Astrocyte of the hippocampus (primary cell): Measurements from ENCODE around the gene SLC17A7.

Source experiments
- DNase-seq: peaks from one replicate; pipeline ENCODE4 v3.0.0; 2011; ENCODE audit warnings: low read depth, low spot score

SLC17A7 gene

DNA sequence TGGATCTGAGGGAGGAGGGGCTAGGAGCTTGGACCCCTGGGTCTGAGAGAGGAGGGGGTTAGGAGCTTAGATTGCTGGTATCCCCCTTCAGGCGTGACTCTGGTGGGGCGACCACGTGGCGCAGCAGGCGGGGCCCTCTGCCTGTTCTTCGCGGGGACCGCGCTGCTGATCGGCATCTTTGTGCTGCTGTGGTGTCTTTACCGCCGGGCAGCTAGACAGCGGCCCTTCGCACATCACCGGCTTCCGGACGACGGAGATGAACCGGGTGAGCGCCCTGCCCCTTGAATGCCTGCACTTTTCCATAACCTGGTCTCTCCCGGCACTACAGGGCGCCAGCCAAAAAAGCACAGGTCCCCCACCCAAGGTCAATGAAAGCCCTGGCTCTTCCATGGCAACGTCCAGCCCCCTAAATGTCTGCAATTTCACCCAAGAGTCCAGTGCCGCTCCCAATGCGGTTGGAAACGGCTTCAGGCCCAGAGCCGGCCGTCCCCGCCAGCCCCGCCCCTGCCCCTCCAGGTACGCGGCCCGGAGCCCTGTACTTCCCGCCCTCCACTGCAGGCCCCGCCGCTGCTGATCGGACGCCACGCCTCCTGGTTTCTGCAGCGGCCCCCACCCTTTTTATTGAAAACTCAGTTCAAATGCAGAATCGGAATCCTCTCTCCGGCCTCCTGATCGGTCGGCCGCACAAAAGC, 13.3 kb downstream of the SLC17A7 start:
- no peak for DNase-seq

DNA sequence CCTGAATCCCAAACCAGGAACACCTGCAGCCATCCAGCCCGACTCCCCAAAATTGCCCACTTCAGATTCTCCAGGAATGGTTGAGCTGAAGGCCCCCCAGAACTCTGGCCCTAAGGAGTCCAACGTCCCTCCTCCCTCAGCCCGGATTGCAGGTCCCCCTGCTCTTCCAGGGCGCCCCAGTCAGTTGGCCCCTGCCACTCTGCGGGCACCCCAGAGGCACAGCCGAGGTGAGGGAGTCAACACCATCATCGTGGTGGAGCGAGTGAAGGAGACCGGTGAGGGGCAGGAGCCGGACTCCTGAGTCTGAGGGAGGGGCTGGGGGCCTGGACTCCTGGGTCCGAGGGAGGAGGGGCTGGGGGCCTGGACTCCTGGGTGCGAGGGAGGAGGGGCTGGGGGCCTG, 14.0 kb downstream of the SLC17A7 start:
- DNase-seq, result no peak

DNA sequence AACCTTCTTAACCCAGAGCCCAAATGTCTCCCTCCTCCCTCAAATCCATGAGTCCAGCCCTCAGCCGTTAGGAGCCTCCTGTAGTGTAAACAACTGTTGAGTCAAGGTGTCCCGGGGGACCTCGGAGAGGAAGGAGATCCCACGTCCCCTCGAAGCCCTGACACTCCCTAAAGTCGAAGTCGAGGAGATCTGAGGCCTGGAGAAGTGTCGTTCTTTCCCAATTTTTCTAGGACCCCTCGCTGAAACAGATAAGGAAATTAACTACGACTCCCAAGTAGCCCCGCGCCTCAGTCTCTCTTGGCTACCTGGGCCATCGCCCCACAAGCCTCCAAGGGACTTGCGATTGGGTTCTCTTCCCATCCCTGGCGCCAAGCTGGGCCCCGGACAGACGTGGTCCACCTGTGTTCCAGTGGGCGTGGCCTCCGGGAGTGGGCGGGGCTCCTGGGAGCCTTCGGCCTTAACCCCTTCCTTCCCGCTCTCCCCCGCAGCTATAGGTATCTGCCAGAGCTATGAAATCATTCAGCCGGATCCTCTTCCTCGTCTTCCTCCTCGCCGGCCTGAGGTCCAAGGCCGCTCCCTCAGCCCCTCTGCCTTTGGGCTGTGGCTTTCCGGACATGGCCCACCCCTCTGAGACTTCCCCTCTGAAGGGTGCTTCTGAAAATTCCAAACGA, 15.3 kb downstream of the SLC17A7 start:
- no peak for DNase-seq

DNA sequence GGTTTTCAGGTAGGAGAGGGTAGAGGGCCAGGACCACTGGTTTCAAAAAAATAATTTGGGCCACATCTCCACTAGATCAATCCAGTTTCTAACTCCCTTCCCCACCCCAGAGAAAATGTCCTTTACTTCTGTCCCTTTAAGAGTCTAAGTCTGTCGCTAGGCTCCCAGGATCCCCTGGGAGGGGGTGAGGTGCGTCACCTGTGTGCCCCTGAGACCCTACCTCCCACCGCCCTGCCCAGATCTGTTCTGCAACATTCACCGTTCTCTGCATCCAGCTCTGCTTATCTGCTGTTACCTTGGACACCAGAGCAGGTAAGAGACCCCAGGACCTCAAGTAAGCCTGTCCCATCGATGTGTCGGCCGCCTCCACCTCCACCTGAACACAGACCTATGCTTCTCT, 16.1 kb downstream of the SLC17A7 start, which contains the start of gene GFY:
GFY (plus strand) TSS at position 211 of the 400 bp plus-strand sequence. CDS start 1,043 bp downstream, outside the sequence.
- DNase-seq, result no peak

DNA sequence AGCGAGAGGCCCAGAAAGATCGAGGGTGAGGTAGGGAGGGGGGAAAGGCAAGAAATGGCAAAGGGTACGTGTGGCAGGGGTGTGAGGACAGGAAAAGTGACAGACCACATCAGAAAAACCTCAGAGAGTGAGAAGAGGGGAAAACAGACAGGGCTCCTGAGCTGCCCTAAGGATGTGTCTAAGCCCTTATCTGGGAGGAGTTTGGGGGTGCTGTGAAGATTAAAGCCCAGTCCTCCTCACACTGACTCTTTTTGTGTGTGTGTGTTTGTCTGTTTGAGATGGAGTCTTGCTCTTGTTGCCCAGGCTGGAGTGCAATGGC, 17.4 kb downstream of the SLC17A7 start:
- DNase-seq, result no peak

DNA sequence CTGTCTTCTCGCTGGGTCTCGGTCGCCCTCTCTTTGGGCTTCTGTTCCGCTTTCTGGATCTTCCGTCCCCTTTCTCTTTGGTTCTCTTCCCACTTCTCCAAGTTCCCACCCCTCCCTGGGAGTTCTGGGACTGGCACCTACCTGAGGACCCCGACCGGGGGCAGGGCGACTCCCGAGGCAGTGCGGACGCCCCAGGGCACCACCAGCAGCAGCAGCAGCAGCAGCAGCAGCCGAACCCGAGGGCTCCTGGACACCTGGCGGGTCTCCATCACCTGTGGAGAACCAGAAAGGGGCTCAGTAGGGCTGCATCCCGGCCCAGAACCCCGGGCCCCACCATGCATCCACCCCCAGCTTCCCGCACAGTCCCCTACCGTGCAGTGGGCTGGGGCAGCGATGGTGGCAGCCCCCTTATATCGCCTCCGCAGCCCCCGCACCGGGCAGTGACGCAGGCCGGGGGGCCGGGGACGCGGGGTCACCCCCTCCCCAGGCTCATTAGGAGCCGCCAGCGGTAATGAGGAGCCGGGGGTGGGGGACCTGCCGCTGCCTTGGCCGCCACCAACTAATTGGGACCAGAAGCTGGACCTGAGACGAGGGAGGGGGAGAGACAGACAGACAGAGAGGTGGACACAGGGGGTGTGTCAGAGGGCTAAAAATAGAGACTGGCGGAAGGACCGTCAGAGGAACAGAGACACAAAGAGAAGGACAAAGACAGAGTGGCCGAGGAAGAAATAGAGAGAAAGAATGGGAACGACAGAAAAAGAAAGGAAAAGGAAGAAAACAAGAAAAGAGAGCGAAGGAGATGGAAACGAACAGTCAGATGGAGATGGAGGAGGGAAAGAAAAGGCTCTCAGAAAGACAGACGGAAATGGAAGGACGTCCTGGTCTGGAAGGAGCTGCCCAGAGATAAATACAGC, 18.0 kb downstream of the SLC17A7 start, which contains the start of gene PTH2:
PTH2 (minus strand) TSS at position 371 of the 914 bp plus-strand sequence; CDS start at position 269, 102 bp downstream.
- no peak for DNase-seq

DNA sequence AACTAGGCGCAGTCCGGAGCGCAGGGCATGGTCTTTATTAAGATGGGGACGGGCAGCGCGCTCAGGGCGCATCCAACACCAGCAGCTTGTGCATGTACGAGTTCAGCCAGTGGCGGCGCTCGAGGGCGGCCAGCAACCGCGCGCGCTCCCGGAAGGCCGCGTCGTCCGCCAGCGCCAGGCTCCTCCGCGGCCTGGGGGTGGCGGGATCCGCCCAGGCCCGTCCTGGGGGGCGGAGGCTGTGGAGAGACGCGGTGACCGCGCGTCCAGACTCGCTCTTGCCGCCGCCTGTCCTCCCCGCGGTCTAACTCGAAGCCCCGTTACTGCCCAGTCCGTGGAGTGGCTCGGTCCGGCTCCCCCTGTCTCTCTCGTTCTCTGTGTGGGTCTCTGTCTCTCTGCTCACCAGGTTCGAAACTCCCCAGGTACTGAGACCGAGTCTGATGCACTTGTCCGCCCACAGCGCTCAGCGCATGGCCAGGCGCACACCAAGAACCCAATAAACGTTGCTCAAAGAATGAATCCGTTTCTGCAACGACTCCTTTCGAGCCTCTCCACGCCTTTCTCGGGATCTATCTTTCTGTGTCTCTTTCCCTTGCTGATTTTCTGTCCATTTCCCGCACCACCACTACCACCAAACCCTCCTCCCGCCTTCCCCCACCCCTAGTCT, 18.8 kb downstream of the SLC17A7 start:
- DNase-seq, result peak; percentile 49

DNA sequence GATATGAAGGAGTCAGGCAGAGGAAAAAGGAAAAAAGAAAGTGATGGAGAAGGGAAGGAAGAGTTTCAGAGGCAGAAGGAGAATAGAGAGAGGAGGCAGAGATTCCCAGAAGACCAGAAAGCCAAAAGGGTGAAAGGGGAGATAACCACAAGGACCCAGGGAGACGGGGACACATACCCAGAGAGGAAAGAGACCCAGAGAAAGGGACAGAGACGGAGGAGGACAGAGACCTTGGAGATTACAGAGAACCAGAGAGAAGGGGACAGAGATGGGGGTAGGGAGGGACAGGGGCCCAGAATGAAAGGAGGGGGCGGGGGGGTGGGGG, 19.5 kb downstream of the SLC17A7 start:
- no peak for DNase-seq

DNA sequence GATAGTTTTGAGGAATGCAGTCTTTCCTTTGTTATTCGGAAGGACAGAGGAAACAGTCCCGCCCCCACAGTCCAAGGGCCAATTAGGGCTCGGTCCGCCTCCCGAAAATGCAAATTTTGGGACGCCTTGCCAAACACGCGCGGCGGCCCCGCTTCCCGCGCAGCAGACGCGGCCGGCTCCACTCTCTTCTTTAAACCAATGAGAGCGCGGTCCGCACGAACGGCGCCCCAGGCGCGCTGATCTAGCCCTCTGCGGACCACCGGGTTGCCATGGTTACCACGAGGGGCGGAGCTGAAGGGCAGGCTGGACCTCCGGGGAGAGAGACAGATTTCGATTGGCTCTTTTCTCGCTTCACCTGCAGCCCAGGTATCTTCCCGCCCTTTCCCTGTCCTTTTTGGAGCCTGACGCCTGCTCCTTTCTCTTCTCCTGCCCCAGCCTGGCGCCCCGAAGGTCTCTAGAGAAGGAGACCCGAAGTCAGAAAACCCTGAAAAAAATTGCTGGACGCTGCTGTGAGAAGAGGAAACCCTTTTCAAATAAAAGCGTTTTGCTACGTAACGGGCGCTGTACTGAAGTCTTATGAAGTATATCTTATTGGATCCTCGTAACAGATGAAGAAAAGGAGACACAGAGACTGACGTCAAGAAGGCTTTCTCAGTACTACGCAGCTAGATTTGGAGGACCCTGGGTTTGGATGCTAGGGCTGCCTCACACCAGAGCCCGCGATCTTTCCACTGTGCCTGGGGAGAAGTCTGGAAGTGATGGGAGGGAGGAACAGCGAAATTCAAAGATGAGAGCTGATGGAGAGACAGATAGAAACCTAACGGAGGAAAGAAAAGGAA, 20.1 kb downstream of the SLC17A7 start:
- peak; percentile 76 for DNase-seq

DNA sequence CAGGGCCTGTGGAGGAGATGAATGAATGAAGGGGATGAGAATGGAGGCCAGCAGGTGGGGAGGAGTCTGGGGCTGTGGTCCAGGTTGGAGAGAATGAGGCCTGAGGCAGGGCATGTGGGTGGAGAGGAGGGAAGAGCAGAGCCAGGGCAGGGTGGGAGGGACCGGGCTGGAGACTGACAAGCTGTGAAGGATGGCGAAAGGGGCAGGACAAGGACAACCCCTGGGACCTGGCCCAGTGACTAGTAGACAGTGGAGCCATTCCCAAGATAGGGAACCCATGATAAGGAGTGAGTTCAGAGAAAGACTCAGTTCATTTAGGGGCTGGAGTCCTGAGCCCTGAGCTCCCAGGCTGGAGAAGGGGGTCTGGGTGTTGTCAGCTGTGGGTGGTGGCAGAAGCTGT, 21.1 kb downstream of the SLC17A7 start:
- no peak for DNase-seq

DNA sequence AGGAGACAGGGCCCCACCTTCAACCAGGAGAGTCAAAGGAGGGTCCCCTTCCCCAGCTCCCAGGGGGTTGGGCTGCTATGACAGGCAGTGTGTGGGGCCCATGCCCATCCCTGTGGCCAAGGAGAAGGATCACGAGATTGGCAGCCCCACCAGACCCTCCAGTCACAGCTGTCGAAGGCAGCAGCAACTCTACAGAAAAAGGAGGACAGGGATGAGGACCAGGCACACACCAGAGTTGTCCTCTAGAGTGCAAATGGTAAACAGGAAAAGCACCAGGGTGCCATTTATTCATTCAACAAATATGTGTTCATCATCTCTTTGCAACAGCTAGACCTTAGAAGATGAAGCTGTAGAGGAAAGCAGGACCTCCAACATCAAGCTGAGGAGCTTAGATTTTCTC, 22.2 kb downstream of the SLC17A7 start:
- DNase-seq, result no peak

DNA sequence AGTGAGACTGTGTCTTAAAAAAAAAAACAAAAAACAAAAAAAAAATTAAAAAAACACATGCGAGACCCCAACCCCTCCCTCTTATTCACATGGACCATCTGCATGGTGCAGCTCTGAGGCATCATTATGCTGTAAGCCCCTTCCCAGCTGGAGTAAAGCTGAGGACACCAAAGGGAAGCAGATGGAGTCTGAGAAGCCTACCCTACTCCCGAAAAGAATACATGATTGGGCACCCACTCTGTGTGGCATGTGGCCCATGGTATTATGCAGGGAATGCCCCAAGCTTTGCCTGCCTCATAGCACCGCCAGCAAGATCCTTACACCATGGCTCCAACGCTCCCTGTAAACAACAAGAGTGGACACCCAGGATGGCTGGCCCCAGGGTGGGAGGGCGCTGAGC, 22.8 kb downstream of the SLC17A7 start:
- no peak for DNase-seq

DNA sequence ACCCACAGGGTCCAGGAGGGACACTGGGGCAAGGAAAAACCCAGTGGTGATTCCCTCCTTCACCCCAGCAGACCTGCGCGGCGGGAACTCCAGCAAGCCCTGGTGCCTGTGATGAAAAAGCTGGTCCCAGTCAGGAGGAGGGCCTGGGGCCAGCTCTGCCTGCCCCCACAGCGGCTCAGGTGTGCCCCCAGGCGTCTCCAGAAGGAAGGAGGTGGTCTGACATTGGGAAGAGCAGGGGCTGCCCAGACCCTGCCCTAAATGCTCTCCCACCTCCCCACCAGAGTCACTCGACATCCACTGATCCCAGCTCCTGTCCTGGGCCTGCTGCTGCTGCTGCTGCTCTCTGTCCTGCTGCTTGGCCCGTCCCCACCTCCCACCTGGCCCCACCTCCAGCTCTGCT, 24.2 kb downstream of the SLC17A7 start:
- no peak for DNase-seq

DNA sequence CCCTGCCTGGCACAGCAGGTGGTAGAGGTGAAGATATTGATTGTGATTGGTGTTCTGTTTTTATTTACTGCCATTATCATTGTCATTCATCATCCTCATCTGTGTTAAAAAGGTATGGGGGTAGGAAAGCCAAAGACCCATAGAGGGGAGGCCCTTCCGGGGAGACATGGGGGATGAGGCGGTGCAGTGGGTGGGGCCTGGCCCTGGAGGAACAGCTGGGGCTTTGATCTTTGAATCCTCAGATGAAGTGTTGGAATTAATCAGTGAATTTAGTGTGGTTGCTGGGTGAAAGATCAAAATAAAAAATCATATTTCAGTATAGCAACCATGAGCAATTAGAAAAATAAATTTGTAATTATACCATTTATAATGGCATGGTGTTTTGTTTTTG, 25.5 kb downstream of the SLC17A7 start:
- DNase-seq, result no peak

DNA sequence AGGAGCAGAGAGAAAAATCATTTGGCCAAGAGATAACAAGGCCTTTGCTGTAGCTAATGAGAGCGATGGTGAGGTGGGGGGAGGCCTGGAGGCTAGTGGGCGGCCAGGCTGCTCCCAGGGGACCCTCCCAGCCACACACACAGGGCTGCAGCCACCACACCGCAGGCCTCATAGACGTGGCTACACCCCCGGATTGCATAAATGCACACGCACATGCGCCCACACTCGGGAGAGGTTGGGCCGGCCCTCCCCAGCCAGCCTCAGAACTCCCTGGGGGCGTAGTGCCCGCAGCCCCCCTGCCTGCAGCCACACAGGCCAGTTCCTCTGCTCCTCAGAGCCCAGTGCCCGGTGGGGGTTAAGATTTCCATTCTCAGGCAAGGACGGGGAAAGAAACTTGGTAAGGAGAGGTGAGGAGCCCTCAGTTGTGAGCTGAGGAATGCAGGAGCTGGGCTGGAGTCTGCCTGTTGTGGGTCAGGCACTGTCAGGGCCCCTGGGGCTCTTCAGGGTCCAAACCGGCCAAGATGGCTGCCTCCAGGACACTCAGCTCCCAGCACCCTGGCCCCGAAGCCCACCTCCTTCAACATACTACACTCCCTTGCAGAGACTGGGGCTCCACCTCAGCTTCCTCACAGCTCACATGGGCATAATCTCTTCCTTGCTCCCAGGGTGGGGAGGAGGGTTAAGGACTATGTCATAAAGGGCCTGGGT, 26.1 kb downstream of the SLC17A7 start:
- no peak for DNase-seq

DNA sequence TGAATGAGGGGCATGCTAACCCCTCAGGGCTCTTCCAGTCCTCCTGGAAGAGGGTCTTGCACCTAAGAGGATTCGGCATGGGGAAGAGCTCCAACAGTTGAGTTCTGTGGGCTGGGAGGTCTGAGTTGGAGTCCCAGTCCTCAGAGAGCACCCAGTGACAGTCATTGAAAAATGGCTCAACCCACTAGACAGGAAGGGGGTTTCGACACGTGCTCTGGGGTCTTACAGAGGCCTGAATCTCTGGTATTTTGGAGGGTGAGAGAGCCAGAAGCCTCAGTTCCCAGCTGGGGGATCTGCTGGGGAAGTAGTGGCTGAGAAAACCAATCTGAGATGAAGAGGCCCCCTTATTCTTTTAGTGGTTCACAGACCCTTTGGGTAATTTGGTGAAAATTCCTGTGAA, 27.1 kb downstream of the SLC17A7 start:
- DNase-seq, result no peak

DNA sequence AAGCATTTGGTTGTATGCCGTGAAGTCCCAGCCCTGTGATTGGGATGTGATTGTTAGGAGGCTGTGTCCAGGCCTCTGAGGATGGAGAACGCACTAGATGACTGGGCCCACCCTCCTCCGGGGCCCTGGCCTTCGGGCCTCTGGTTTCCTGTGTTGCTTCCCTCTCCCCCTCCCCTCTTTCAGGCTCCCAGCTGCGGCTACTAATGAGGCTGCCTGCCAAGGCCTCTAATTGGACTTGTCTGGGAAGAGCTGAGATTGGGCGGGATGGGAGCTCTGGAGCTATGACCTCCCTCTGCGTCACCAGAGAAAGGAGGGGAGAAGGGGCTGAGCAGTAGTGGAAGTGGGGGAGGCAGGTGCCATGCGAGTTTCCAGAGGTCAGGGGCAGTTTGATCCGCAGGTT, 28.0 kb downstream of the SLC17A7 start:
- peak; percentile 40 for DNase-seq

DNA sequence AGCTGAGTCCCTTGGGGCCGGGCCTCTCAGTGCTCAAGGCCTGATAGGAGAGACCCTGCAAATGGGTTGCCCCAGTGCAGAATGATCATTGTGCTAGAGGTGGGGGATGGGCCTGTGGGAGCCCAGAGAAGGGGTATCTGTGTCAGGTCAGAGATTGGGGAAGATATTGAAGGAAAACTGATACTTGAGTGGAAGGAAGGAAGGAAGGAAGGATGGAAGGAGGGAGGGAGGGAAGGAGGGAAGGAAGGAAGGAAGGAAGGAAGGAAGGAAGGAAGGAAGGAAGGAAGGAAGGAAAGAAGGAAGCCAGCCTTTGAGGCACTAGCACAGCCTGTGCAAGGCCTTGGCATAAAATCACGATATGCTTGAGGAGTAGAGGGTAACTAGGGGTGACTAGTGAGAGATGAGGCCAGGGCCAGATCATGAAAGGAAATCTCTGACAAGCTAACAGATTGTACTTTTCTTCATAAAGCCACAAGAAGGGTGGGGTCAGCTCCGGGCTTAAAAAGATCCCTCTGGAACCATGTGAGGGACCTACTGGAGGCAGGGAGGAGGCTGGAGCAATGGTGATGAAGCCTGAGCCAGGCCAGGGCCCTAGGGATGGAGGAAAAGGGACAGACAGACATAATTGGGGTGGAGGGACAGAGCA, 29.5 kb downstream of the SLC17A7 start:
- DNase-seq, result no peak

DNA sequence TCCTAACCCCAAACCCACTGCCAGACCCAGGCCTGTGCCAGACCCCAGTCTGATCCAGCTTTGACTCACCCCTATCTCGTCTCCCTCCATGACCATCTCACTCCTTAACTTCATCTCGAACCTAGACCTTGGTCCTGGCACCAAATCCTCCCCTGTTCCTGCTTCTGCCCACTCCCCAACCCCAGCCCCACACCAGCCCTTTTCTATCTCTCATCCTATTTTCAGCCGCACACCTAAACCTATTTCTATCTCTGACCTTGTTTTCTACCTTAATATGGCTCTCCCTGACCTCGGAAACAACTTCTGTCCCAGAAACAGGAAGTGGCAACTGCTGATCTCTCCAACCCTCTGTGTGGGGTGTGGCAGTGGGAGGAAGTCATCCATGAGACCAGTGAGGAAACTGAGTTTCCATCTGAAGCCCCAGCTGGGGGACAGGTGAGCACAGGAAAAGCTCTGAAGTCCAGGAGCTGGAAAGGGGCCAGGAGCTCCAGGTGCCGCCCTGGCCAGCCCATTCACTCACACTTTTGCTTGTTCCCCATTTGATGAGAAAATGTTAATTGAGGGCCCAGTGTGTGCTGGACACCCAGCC, 31.8 kb downstream of the SLC17A7 start:
- DNase-seq, result no peak
